HepG2 (cell line): ENCODE data around the gene FAM229B. TPM values are rescaled to one million over a fixed set of nuclear protein-coding genes. Genes with fewer than 3 reads are reported as not detected.

Experiments
- ATAC-seq: fragments of 200-7000 bp; cut with Tn5 transposase; 3 replicates; pipeline ENCODE4 v1.9.1; 2020; ENCODE audit warnings: mild to moderate bottlenecking, moderate library complexity
- BruUV-seq: library from RNA; stranded (reverse); fragments of 400-500 nt; replicated peaks from 2 replicates; lab custom pipeline; 2021; lab: Mats Ljungman, UMichigan
- CTCF ChIA-PET: fragments of 300-600 bp; formaldehyde crosslinking; extraction: SDS; loops from one replicate; lab custom pipeline; 2021; ENCODE audit warnings: low total read pairs, inconsistent platforms, low intra/inter-chr PET ratio; lab: Yijun Ruan, JAX
- POLR2A ChIA-PET: fragments of 350-600 bp; sonication (Branson Sonifier 250); formaldehyde crosslinking; loops from one replicate; lab custom pipeline; 2020; ENCODE audit warnings: antibody characterized with exemption, inconsistent platforms; lab: Yijun Ruan, JAX
- DNase-seq: peaks from one replicate; pipeline ENCODE4 v3.0.0-alpha.2; 2015; ENCODE audit warnings: low spot score
- FAIRE-seq: peaks from 3 replicates; lab custom pipeline; 2011; peaks lifted over from hg19 to GRCh38; lab: Jason Lieb, UNC
- H2AFZ ChIP-seq: one replicate; pipeline ENCODE4 v1.6.1; 2011; ENCODE audit warnings: low read length, inconsistent platforms
- H3K27ac ChIP-seq: fragments of 300-600 bp; 3 replicates; pipeline ENCODE4 v1.8.0; 2011; ENCODE audit warnings: mixed run types, mild to moderate bottlenecking, mixed read lengths, low read length, inconsistent platforms; ENCODE audit not compliant: insufficient read depth; ENCODE audit errors: extremely low read length
- H3K27me3 ChIP-seq, 2 experiments: fragments of 200-600 bp in 1 of 2; 2 replicates in 1 of 2; 3 replicates in 1 of 2; pipeline versions ENCODE4 v1.6.0 to v1.8.0; 2011; ENCODE audit warnings: low read length in 2 of 2, mild to moderate bottlenecking in 2 of 2, moderate library complexity in 2 of 2, inconsistent platforms in 1 of 2; ENCODE audit not compliant: insufficient read depth in 2 of 2, control insufficient read depth in 1 of 2
- H3K36me3 ChIP-seq, 2 experiments: fragments of 200-600 bp in 1 of 2; replicated peaks in 1 of 2; 2 replicates in 1 of 2; 3 replicates in 1 of 2; pipeline versions ENCODE4 v1.5.1 to v1.8.0; 2011; ENCODE audit warnings: low read length in 2 of 2, inconsistent platforms in 1 of 2; ENCODE audit not compliant: insufficient read depth in 2 of 2, control insufficient read depth in 1 of 2
- H3K4me1 ChIP-seq: 2 replicates; pipeline ENCODE4 v1.5.1; 2012; ENCODE audit warnings: low read length, inconsistent platforms; ENCODE audit not compliant: insufficient read depth
- H3K4me2 ChIP-seq: 2 replicates; pipeline ENCODE4 v1.6.0; 2011; ENCODE audit warnings: low read depth, low read length, inconsistent platforms
- H3K4me3 ChIP-seq, 3 experiments: fragments of 200-600 bp in 1 of 3; sonication (generic), shearing (Covaris generic) in 1 of 3; replicated peaks in 1 of 3; 2 replicates each; pipeline ENCODE4 v1.5.1; 2011 to 2016; ENCODE audit warnings: low read length in 3 of 3, inconsistent platforms in 2 of 3, low read depth in 2 of 3, mild to moderate bottlenecking in 2 of 3, control low read depth in 1 of 3, mixed read lengths in 1 of 3; ENCODE audit not compliant: insufficient read depth in 1 of 3
- H3K79me2 ChIP-seq: one replicate; pipeline ENCODE4 v1.6.1; 2011; ENCODE audit warnings: low read length, inconsistent platforms; ENCODE audit not compliant: insufficient read depth
- H3K9ac ChIP-seq: 2 replicates; pipeline ENCODE4 v1.6.0; 2011; ENCODE audit warnings: mild to moderate bottlenecking, low read depth, low read length, inconsistent platforms; ENCODE audit not compliant: insufficient read depth
- H3K9me3 ChIP-seq: 2 replicates; pipeline ENCODE4 v1.5.1; 2012; ENCODE audit warnings: mild to moderate bottlenecking, low read length
- H4K20me1 ChIP-seq: 2 replicates; pipeline ENCODE4 v1.6.0; 2011; ENCODE audit warnings: inconsistent platforms, mild to moderate bottlenecking, low read length, moderate library complexity; ENCODE audit not compliant: insufficient read depth
- CC2D1A ChIP-seq: sonication (generic); formaldehyde crosslinking; IDR thresholded peaks from 2 replicates; pipeline ENCODE4 v1.8.1; 2023; ENCODE audit warnings: mild to moderate bottlenecking, missing genetic modification reagents
- RBFOX2 ChIP-seq: fragments of 200-400 bp; formaldehyde crosslinking; IDR thresholded peaks from 2 replicates; pipeline ENCODE4 v1.6.1; 2017; ENCODE audit warnings: low read depth, mild to moderate bottlenecking, low read length
- SP5 ChIP-seq: IDR thresholded peaks from 2 replicates; pipeline ENCODE4 v1.6.1; 2016; ENCODE audit warnings: low read depth, borderline replicate concordance
- ZNF777 ChIP-seq: sonication (generic); formaldehyde crosslinking; IDR thresholded peaks from 2 replicates; pipeline ENCODE4 v1.4.0; 2020; ENCODE audit warnings: missing genetic modification reagents
- in situ Hi-C: cut with HindIII; loops from 2 replicates; pipeline ENCODE4 v1.10.0; 2017; ENCODE audit warnings: low pct_unique_long_range_greater_than_20kb; ENCODE audit not compliant: extremely low pct_ligation_motif_present
- intact Hi-C: fragments of 100-400 bp; cut with micrococcal nuclease; formaldehyde crosslinking; loops from one replicate; pipeline ENCODE4 v1.10.0; 2022; ENCODE audit not compliant: unreplicated experiment
- polyA plus RNA-seq, 8 experiments: library from polyadenylated mRNA; depleted of rRNA in 3 of 8; stranded (reverse) in 7 of 8; unstranded in 1 of 8; fragments of >200 nt; fragmentation: Illumina TruSeq in 4 of 8; extraction: Trizol in 4 of 8; gene quantifications; 2 replicates each; pipeline versions ENCODE4 v1.2.1 to v1.2.3, GENCODE V29; 2011 to 2016; ENCODE audit warnings: low read depth in 4 of 8, missing spikeins in 1 of 8, mixed read lengths in 1 of 8; ENCODE audit not compliant: insufficient read depth in 1 of 8
- total RNA-seq, 5 experiments: library from RNA; depleted of rRNA; stranded (reverse); fragments of >200 nt; fragmentation: Illumina TruSeq; extraction: Trizol; gene quantifications; 2 replicates each; pipeline ENCODE4 v1.2.3, GENCODE V29; 2016; ENCODE audit warnings: low read depth in 1 of 5
- TF ChIP-seq, protein P1 (sequence below): sonication (generic); formaldehyde crosslinking; IDR thresholded peaks from 2 replicates; pipeline ENCODE4 v1.4.0; 2020; ENCODE audit warnings: missing genetic modification reagents, mild to moderate bottlenecking, borderline replicate concordance
- TF ChIP-seq, protein P2 (sequence below): sonication (generic); formaldehyde crosslinking; IDR thresholded peaks from 2 replicates; pipeline ENCODE4 v1.4.0; 2020; ENCODE audit warnings: mild to moderate bottlenecking, missing genetic modification reagents

FAM229B gene
- total and polyA plus RNA-seq, 2 of the 13 experiments (the other 11 are each of a cell fraction or from before 2014, with no cell fraction given): 11.3 to 19.5 TPM

GRCh38 chr6:112118034-112118433 is 30.6 kb downstream of the FAM229B start:
- Histone ChIP-seq H2AFZ (no peak overlapping the region), H4K20me1 (no peaks in the 10 kb centered on the region), H3K79me2 (no peaks in the 10 kb centered on the region), H3K36me3 (no peaks in the 10 kb centered on the region), H3K4me2 (no peak overlapping the region), H3K27me3 (no peaks in the 10 kb centered on the region), H3K9me3 (no peaks in the 10 kb centered on the region), H3K27ac (no peak overlapping the region), H3K9ac (no peak overlapping the region), H3K4me1 (no peaks in the 10 kb centered on the region), H3K4me3 (no peak overlapping the region)
- TF ChIP-seq, protein P1, sequence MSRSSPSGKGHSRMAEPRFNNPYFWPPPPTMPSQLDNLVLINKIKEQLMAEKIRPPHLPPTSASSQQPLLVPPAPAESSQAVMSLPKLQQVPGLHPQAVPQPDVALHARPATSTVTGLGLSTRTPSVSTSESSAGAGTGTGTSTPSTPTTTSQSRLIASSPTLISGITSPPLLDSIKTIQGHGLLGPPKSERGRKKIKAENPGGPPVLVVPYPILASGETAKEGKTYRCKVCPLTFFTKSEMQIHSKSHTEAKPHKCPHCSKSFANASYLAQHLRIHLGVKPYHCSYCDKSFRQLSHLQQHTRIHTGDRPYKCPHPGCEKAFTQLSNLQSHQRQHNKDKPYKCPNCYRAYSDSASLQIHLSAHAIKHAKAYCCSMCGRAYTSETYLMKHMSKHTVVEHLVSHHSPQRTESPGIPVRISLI (CRISPR knock-in tag): no peak
- TF ChIP-seq RBFOX2 (no peak), SP5 (no peak), ZNF777 (CRISPR knock-in tag) (no peak), CC2D1A (CRISPR knock-in tag) (no peak)
- TF ChIP-seq, protein P2, sequence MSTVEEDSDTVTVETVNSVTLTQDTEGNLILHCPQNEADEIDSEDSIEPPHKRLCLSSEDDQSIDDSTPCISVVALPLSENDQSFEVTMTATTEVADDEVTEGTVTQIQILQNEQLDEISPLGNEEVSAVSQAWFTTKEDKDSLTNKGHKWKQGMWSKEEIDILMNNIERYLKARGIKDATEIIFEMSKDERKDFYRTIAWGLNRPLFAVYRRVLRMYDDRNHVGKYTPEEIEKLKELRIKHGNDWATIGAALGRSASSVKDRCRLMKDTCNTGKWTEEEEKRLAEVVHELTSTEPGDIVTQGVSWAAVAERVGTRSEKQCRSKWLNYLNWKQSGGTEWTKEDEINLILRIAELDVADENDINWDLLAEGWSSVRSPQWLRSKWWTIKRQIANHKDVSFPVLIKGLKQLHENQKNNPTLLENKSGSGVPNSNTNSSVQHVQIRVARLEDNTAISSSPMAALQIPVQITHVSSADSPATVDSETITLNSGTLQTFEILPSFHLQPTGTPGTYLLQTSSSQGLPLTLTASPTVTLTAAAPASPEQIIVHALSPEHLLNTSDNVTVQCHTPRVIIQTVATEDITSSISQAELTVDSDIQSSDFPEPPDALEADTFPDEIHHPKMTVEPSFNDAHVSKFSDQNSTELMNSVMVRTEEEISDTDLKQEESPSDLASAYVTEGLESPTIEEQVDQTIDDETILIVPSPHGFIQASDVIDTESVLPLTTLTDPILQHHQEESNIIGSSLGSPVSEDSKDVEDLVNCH (CRISPR knock-in tag): no peak
- DNase-seq (no peak), ATAC-seq (no peak), FAIRE-seq (no peak)
- ChIA-PET POLR2A (no interaction called here), CTCF (no interaction called here)
- in situ Hi-C loops: no loop called here
- intact Hi-C loops: no loop called here
- no TSS peak for BruUV-seq
